GM18907 (cell line): ENCODE results near the gene B3GALT5.

Source experiments
- ATAC-seq: cut with Tn5 transposase; IDR thresholded peaks from one replicate; pipeline ENCODE4 v1.9.1; 2021; ENCODE audit warnings: mild to moderate bottlenecking, moderate library complexity; ENCODE audit not compliant: unreplicated experiment

B3GALT5 gene

GRCh38 chr21:39602793-39603192 is 9.9 kb upstream of the B3GALT5 start:
- ATAC-seq = no peak

DNA sequence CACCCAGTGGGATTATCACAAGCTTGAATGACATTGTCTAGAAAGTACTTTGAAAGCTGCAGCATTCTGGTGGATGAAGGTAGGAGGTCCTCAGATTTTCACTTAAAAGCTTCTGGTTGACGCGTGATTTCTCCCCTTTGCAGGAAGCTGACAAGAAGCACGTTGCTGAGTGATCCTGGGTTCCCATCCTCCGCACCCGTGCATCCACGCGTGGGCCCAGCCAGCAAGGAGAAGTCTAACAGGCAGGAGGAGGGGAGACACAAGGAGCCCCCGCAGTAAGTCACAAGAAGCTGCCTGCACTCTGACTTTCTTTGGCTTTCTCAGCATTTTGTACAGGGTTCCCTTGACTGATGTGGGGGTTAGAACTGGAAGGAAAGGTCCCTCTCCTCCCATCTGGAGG is 7.8 kb upstream of the B3GALT5 start:
- no peak for ATAC-seq

DNA sequence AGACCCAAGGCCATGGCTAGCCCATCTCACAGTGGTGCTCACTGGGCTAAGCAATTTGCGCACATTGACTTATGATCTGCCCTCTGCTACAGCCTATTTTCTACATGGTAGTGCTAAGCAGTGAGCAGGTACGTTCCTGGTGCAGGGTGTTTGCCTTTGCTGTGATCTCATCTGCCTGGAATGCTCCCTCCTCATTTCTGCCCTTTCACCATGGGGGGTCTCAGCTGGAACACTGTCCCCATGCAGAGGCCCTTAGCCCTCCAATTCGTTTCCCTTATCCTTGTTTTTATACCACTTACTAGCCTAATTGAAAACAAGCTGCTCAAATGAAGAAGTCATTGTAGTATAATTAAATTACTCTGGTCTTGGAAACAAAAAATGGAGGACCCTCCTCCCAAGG is 2.0 kb upstream of the B3GALT5 start:
- ATAC-seq = no peak

GRCh38 chr21:39611551-39612190 is 1.1 kb upstream of the B3GALT5 start:
- no peak for ATAC-seq

DNA sequence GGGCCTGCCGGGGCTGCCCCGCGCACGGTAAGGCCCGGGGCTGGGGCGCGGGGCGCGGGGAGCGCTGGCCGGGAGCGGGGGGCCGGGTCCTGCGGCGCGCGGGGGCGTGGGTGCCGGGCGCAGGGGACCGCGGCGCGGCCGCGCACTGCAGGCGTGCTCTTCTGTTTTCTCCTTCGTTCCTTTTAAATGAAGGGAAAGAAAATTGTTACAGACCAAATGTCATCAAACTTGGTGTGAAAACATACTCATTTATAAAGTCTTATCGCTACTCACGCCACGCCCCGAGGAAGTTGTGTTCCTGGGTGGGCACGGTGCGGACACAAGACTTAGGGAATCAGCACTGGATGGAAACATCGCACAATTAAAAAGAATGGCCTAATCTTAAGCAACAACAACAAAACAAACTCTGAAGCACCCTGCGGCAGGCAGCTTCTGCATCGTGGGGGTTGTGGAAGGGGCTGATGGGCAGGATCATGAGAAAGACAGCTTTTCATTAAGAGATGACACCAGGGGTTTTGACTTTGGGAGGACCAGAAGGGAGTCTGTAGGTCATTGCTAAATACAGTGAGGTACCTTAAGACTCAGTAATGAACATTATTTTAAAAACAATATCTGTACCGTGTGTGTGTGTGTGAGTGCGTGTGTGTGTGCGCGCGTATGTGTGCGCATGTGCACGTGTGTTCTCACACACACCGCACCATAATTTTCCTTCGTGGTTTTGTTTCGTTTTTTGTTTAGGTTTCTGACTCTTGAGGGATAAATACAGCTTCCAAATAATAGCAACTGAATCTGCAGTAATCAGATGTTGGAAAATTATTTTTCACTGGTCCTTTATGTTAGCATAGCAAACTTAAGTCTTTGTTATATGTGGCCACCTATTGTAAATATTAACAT is 548 bp downstream of the B3GALT5 start:
- no peak for ATAC-seq

GRCh38 chr21:39616211-39616772 is 3.6 kb downstream of the B3GALT5 start:
- ATAC-seq = no peak

- ATAC-seq = no peak
Measured at GRCh38 chr21:39620856-39621255, 8.1 kb downstream of the B3GALT5 start.

GRCh38 chr21:39625211-39625895 is 12.6 kb downstream of the B3GALT5 start:
- ATAC-seq = no peak

DNA sequence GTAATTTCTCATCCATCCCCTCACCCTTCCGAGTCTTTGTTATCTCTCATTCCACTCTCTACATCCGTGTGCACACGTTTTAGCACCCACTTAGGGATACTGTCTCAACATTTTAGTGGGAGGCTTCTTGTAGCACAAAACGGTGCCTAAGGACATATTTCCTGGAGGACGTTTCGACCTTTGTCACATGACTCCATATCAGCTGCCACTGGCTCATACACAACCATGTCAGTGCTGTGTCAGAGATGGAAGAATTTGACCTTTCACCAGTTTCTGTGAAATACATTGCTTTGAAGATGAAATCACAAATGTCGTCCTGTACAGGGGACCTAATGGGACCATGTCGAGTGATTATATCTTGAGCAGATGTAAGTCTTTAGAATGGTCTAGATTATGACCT is 15.6 kb downstream of the B3GALT5 start:
- ATAC-seq = no peak

DNA sequence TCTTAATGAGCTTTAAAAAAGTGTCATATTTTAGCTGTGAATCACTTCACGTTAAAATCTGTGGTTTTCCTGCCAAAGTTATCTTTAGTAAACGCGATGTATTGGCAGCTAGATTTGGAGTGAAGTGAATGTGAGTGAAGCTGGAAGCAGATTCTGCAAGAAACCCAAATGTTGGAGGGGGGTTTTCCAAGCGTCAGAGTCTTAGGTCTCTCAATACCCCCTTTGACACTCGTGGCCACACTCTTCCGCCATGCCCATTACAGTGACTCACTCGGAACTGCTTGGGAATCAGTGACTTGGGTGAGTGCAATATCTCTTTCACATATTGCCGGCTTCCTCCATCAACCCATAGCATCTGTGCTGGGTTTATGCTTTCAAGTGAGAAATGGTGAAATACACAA is 17.5 kb downstream of the B3GALT5 start:
- no peak for ATAC-seq

DNA sequence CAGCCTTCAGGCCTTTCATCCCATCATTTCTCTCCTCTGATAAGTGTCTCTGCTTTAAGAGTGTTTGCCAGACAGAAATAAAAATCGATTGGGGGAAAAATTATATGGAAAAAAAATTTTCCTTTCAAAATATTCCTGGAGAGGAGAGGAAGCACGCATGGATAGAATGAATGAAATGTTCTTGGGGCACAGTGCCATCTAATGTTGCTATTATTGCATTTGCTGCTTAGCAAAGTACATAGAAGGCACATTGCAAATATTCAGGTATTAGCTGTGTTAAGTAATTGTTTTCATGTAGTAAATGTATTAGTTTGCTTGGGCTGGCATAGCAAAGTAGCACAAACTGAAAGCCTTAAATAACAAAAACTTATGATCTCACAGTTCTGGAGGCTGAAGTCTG is 18.1 kb downstream of the B3GALT5 start:
- no peak for ATAC-seq

- ATAC-seq = no peak
Measured at GRCh38 chr21:39631842-39632562, 19.3 kb downstream of the B3GALT5 start.

- no peak for ATAC-seq
Measured at GRCh38 chr21:39632796-39633442, 20.2 kb downstream of the B3GALT5 start.

DNA sequence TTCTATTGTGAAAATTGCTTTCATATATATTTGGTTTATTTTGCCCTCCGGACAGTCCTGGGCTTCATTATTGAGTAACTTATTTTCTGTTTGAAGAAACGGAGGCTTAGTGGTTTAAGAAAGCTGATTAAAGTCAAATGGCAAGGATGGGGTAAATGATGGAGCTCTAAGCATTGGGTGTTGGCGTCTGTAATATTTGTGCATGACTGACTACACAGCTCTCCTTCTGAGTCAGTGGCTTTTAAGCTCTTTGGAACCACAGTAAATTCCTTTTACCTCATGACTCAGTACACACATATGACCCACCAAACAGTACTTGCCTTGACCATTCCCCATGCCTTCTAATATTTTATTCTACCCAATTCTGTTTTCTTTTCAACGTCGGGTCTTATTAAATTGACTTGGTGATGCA is 21.0 kb downstream of the B3GALT5 start:
- no peak for ATAC-seq

GRCh38 chr21:39634507-39634906 is 21.8 kb downstream of the B3GALT5 start:
- no peak for ATAC-seq

DNA sequence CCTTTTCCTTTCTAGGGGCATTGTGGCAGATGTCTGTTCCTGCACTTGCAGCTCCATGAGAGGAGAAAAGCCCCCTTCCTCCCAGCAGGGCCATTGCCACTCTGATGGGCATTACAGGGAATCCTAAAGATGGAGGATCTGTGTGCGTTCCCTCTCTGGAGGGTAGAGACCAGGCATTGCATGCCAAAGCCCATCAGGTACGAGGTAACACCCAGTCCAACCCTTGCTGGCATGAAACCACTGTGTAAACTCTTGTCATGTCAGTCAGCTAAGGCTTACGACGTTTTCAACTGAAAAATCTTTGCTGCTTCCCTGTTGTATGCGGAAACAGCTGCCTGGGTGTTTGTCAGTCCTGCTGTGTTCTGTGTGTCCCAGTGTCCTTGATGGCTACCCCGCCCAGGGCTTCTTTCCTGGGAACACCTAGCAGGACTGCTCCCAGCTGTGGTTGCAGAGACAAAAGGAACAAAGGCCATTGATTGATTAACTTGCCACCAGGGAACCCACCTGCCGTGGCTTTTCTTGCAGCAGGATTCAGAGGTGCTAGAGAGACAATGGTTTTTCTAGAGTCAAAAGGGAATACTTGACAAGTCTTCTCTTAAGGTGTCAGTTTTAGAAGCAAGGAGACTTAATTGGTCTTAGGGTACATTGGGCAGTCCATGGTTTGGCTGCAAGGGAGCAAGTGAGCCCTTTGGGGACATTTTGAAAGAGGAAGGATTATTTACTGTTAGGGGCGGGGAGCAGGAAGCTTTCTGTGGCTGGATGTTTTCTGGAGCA is 24.6 kb downstream of the B3GALT5 start:
- ATAC-seq = no peak

- no peak for ATAC-seq
Measured at GRCh38 chr21:39637971-39638240, 25.2 kb downstream of the B3GALT5 start.

DNA sequence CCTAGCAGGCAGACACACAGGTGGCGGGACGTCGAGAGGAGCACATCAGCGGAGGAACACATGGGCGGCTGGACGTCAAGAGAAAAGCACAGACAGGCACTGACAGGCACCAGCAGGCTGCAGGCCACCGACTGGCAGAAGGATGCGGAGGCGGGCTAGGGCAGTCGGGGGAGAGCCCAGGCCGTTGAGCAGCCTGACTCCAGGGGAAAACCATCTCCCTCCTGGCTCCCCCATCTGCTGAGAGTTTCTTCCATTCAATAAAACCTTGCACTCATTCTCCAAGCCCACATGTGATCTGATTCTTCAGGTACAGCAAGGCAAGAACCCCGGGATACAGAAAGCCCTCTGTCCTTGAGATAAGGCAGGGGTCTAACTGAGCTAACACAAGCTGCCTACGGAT is 25.5 kb downstream of the B3GALT5 start:
- ATAC-seq = no peak

GRCh38 chr21:39640754-39641153 is 28.0 kb downstream of the B3GALT5 start:
- ATAC-seq = no peak
